A172 (cell line): ENCODE results near the gene GC. TPM values are rescaled to one million over a fixed set of nuclear protein-coding genes. Genes with fewer than 3 reads are reported as not detected.
"Not testable (repeated sequence)": the region's sequence is repeated elsewhere in the genome, so short reads cannot be mapped to it uniquely, and the experiment has no call there.

Experiments
- DNase-seq: peaks from one replicate; pipeline ENCODE4 v3.0.0-alpha.2; 2015; ENCODE audit warnings: low spot score
- total RNA-seq: library from RNA; depleted of rRNA; stranded (reverse); fragments of >200 nt; shearing (Covaris generic); gene quantifications from 2 replicates; pipeline ENCODE4 v1.2.3, GENCODE V29; 2014

Gene GC
- total RNA-seq, 1 experiment from 2014 or later = not detected

DNA sequence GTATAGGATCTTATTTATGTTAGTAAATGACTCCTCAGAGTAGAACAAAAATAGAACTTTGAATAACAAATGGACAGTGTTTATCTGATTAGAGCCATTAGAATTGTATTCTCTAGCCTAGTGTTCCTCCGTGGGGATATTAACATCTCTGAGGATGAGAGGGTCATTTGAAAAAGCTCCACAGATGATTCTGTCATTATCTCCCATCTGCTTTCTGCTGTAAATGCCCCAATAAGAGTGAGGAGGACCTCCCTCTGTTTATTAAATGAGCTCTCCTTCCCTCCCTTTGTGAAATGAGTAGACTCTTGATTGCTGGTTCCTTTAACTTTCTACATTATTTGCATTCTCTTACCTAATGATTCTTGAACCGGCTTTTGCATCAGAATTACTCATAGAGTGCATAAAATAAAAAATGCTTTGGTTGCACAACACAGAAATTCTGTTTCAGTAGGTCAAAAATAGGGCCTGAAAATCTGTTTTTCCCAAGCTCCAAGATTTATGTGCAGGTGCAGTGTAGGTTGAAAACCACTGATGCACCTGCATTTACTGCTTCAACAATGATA is 18.0 kb downstream of the GC start:
- DNase-seq = no peak

DNA sequence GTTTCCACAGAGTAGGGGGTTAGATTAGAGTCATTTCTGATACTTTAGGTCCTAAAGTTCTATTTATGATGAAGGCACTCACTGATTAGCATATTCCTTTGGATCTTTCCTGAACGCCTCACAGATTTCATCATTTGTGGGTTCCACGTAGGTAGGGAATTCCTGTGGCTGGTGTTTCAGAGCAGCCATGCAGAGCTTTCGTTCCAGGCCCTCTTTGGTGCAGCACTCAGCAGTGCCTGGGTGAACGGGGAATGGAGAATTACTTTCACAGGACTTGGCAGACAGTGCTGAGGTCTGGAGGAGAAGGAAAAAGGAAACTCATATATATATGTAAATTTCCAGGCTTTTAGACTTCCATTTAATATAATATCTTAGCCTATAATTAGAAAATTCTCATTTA is 18.5 kb downstream of the GC start:
- DNase-seq = no peak

DNA sequence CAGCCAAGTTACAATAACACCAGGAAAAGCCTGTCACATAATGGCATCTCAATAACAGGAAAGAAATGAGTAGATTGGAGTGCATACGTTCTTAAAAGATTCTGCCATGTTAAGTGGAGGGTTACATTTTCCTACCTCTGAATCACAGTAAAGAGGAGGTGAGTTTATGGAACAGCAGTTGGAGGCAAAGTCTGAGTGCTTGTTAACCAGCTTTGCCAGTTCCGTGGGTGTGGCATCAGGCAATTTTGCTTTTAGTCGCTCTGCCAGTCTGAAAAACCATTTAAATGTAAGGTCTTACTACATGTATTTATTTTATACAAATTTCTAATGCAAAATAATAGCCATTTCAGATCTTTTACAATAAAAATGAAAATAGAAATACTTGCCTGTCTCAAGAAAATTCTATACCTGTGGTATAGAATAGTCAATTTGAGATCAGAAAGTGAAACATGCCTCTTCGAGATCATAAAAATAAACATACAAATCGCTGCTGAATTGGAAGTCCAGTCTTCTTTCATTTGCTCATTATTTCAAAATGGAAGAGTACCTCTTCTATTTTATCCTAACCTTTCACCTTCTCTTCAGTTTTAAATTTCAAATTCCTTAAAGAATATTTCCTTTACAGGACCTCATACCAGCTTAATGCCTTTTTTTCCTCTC is 31.4 kb downstream of the GC start:
- DNase-seq = no peak

DNA sequence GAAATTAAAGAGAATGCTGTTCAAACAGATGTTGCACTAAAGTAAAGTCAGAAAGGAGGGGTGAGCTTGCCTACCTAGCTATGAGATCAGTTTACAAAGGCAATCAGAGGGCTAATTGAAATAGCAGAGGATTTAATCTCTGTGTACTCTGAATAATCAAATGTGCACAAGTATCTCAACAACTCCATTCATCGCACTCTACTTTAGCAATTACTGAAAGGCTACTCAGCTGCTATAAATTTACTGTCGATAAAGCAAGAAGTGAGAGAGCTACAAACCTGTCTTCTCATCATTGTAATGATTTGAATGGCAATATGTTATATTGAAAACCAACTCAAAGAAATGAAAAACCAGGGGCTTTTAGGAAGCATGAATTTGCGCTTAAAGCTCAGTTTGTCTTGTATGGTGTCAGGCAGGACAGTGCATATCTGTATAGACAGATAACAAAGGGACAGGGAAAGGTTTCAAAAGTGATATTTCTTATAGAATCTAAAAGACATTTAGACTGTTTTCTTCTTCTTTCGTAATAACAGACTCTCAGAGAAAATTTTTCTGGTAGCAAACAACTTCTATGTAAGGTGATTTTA is 34.8 kb downstream of the GC start:
- DNase-seq = no peak

DNA sequence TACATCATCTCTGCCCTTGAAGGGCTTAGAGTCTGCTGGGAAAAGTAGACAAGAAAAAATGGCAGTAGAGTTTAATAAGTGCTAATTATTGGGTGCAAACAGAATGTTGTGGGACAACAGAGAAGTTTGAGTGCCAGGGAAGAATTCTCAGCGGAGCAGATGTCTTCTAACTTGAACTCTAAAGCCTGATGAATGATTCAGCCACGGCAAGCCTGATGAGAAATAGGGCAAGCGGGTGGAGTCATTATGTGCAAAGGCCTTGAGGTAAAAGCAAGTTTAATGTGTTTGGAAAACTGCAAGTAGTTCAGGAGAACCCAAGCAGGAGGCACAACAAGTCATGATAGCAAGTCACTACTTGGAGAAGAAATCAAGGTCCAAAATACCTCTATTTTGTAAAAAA is 37.5 kb downstream of the GC start:
- DNase-seq = no peak

DNA sequence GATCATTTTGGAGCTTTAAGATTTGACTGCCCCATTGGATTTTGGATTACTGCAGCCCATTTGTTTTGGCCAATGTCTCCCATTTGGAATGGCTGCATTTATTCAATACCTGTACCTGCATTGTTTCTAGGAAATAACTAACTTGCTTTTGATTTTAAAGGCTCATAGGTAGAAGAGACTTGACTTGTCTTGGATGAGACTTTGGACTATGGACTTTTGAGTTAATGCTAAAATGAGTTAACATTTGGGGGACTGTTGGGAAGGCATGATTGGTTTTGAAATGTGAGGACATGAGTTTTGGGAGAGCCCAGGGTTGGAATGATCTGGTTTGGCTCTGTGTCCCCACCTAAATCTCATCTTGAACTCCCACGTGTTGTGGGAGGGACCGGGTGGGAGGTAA is 45.1 kb downstream of the GC start:
- DNase-seq = not testable (repeated sequence)

DNA sequence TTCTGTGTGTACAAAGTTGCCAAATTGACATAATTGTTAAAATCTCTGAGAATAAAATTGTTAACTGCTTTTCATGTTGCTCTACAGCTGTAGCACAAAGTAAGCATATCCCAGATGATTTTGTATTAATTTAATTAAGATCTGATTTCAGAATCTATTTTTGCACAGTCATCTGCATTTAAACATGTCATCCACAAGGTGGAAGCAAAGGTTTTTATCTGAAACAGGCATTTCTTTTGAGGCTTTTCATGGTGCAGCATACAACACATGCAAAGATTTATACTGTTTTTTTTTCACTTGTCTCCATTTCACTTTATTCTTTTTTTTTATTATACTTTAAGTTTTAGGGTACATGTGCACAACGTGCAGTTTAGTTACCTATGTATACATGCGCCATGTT is 51.2 kb downstream of the GC start:
- no peak for DNase-seq

DNA sequence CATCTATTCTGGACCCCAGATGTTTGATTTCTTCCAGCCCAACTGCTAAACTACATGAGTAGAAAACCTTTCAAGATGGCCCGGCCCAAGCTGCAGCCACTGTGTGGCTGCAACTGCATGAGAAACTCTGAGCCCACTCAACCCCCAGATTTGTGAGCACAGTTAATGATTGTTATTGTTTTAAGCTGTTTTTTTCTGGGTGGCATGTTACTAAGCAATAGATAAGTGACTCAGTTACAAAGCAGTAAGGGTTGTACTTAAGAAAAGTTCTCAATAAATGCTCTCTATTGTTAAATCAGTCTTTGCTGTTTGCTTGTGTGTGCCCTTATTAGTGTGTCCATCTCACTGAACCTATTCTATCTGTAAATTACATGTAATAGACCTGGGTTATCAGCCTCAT is 51.8 kb downstream of the GC start:
- DNase-seq = no peak

DNA sequence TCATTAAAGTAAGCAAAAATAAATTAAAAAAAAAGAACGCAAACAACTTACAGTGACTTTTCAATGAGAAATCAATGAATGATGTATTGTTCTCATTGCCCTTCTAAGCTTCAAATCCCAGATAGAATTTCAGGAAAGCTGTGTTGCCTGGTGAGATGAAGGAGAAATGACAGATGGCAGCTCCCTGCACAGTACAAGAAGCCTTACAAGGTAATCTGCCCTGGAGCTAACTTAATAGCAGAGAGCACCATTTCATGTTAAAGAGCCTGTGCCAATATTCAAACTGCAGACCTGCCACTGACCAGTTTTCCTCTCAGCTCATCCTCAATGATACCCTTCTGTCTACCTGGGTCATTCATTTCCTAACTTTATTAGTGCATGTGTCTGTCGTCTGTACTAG is 54.0 kb downstream of the GC start:
- DNase-seq = no peak

DNA sequence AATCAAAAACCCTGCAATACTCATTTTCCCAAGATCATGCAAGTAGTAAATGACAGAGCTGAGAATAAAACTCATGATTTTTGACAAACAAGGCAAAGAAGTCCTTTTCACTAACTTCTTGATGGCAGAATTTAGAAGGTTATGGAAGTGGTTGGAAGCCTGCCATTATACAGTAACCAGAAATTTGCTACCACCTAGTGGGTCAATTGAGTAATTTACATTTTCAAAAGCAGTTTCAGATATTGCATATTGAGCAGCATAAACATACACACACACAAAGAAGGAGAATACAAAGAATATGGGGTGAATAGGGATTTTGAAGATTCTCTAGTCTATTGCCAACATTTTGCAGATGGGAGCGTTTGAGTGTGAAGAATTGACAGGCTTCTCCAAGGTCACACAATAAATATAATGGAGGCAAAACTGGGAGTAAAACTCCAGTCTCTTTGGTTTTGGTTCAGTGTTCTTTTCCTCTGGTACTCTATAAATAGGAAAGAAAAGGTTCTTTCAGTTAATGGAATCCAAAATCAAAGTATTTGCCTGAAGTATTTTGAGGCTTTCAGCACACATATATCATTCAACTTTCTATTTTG is 70.2 kb downstream of the GC start:
- DNase-seq = peak; percentile 10

DNA sequence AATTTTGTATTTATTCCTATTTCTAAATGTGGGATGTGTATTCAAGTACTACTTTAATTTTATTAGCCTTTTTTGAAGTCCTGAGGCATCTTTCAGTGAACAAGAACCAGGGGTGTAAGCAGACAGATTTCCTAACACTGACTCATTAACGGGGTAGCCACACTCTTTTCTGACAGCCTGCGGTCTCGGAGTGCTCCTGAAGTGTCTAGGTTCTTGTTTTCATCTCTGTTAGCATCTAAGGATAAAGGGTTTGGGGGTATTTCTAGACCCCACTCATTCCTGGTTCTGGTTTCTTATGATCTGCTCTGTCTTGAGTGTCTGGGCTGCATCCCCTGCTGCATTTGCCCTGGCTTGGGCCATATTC is 71.9 kb downstream of the GC start:
- DNase-seq = no peak

DNA sequence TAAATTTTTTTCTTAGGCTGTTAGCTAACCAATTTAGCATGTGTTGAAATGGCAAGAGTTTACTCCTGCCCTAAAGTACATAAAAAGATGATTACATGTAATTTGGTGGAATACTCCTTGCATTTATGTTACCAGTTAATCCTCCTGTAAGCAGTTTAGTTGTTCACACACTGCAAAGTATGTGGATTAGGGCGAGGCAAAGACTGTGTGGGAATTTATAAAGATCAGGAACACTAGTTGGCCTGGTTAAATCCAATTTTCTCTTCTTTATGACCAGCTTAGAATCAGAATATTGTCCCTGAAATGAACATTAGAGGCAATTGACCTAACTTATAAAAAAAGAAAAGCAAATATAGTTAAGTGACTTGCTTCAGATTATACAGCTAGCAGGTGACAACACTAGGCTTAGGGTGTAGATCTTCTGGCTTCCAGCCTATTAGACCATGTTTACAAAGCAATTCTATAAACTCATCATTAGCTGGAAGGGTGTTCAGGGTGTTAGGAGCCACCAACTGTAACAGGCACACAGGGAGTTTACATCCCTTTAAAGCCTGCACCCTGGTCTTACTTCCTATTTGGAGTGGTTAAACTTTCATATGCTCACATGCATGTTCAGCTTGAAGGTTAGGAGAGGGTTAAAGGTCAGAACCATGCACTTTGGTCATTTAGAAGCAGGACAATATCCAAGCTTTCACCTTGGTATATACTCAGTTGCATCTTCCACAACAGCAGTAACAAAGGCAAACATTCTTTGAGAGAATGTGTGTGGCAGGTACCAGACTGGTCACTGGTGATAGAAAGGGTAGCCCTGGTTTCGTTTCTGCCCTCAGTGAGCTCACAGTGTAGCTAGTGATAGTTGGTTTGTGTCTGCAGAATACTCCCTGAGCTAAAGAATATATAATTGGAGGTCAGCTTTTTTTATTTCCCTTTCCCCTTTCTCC is 72.6 kb downstream of the GC start:
- no peak for DNase-seq

DNA sequence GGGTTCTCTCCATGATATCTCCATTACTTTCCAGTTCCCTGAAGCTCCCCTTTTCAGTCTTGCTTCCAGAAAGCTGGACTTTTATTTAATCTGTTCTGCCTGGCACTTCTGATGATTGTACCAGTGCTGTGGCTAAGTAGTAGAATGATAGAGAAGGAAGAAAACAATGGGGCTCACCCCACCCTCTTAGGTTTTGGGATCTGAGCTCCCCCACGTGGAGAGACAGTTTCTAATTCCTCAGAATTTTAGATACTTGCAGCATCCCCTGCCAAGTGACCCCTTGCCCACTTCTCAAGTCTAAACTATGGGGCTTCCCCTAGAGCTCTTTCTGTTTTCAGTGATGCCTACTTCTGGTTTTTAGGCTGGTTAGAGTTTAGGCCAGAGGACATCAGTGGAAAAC is 73.9 kb downstream of the GC start:
- no peak for DNase-seq

DNA sequence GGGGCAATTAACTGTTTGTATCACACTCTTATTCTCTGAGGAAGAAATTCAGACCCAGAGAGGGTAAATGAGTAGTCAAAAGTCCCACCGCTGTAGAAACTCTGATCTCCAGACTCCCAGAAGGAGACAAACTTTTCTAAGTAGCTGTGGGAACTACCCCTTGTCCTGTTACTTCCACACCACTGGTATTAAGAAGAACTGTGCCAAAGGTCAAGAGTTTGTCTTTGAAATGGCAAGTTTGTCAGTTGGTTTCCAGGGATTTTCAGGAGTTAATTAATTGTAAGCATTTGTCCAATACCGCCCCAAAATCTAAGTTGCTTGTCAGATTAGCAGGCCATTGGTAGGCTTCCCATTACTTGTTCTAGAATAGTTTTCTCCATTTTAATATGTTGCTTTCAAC is 85.7 kb downstream of the GC start:
- DNase-seq = no peak

DNA sequence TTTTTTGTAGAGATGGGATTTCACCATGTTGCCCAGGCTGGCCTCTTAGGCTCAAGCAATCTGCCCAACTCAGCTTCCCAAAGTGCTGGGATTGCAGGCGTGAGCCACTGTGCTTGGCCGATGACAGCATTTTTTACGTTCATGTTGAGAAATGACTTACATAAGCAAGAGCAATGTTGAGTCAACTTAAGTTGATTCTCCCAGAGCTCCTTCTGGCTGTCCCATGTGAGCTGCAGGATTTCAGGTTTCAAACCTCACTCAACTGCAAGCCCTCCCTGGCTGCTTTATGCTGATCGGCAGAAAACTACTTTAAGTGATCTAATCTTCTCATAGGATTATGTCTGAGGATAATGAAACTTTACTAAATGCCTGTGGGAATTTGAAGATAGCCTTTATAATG is 86.8 kb downstream of the GC start:
- no peak for DNase-seq

DNA sequence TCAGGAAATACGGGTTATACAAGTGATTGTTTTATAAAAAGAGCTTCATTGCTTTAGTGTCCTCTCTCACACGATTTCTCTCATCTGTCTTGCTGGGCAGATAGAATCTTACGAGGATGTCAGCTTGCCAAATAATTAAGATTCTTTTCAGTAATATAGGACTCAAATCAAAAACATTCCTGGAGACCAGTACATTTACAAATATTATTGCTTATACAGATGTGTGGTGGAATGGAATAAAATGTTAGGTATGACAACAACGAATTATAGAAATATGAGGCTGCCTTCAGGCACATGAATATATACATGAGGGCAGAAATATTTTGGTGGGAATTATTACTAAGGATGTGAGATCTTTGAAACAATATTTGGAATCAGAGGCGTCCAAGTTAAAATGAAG is 88.9 kb downstream of the GC start:
- DNase-seq = no peak

DNA sequence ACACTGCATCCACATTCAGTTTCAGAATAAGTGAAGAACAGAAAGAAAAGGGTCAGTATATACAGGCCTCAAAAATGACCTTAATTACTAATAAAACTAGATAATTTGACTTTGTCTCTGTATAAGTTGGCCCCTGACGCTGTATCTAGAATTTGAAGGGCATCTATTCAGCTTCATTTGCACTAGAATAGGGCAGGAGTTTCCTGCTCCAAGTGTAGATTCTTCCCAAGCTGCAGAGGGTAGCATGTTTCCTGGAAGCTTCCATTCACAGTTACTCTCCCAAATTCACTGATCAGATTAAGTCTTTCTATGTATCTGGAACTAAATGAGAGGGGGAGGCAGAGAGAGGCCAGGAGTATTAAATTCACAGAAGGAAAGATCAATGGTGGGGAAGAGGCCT is 90.9 kb downstream of the GC start:
- DNase-seq = no peak

DNA sequence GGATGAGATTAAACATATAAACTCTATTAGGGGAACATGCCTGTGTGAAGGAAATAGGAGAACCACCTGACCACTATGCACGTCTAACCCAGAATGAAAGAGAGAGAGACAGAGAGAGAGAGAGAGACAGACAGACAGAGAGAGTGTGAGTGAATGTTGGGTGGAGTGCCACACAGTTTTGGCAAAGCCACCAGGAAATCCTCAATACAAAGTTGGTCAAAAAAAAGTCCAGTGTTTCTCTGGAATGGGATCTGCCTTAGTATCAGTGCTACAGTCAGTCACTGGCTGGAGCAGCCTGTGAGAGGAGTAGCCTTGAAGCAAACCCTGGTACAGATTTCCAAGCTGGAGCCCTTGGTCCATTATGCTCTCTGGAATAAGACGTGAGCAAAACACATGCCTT is 91.7 kb downstream of the GC start:
- no peak for DNase-seq
